HG03039 (cell line): ENCODE measurements around the gene RNGTT.
"Not testable (repeated sequence)": the region's sequence is repeated elsewhere in the genome, so short reads cannot be mapped to it uniquely, and the experiment has no call there.

Experiments
- ATAC-seq: cut with Tn5 transposase; IDR thresholded peaks from one replicate; pipeline ENCODE4 v1.9.1; 2021; ENCODE audit warnings: mild to moderate bottlenecking, moderate library complexity; ENCODE audit not compliant: unreplicated experiment

RNGTT gene

DNA sequence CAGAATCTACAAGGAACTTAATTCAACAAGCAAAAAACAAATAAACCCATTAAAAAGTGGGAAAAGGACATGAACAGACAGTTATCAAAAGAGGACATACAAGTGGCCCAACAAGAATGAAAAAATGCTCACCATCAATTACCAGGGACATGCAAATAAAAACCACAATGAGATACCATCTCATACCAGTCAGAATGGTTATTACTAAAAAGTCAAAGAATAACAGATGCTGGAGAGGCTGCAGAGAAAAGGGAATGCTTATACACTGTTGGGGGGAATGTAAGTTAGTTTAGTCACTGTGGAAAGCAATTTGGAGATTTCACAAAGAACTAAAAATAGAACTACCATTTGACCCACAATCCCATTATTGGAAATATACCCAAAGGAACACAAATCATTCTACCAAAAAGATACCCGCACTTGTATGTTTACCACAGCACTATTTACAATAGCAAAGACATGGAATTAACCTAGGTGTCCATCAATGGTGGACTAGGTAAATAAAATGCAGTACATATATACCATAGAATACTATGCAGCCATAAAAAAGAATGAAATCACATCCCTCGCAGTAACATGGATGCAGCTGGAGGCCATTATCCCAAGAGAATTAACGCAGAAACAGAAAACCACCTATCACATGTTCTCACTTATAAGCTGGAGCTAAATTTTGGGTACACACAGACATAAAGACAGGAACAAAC, 48.4 kb downstream of the RNGTT start:
- no peak for ATAC-seq

DNA sequence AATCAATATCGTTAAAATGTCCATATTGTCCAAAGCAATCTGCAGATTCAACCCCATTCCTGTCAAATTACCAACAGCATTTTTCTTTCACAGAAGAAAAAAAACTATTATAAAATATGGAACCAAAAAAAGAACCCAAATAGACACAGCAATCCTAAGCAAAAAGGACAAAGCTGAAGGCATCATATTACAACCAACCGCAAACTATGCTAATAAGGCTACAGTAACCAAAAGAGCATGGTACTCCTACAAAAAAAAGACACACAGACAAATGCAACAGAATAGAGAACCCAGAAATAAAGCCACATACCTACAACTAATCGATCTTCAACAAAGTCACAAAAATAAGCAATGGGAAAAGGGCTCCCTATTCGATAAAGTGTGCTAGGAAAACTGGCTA, 49.2 kb downstream of the RNGTT start:
- no peak for ATAC-seq

GRCh38 chr6:88913471-88913870, 49.9 kb downstream of the RNGTT start:
- no peak for ATAC-seq

GRCh38 chr6:88910922-88911778, 52.3 kb downstream of the RNGTT start:
- ATAC-seq = no peak

DNA sequence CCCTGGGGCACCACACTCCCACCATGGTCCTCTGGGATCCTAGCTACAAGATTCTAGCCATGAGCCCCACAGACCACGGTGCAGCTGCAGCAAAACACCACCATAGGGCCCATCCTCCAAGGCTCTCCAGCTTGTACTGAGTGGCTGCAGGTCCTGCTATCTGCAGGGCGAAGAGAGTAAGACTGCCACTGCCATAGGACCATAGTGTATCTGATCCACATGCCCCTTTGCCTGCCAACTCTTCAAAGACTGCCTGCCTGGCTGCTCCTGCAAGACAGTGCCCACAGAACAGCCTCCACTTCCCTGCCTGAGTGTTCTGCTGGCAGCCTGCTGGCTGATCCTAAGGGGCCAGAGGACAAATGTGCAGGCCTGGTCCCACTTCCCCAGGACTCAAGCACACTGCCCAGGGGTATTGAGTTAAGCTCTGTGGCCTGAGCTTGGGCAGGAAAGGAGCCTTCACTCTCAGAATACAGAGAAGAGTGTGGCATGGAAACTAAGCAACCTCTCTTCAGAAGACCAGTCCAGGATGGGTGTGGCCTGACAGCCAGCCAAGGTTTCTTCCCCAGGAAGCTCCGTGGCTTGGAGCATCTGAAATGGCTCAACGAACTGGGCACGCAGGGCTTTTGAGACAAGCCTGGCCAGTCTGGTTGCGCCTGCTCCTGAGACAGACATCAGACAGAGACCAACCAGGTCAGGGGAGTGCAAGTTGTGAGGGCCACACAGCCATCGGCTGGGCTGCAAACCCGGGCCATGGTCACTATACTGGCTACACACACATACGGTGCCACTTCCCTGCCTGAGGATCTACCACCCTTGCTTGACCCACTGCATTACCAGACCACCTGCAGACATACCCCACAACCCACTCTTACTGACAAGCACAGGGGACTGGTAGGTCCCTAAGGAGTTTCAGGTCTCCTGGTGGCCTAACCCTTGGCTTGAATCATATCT, 54.5 kb downstream of the RNGTT start:
- no peak for ATAC-seq

DNA sequence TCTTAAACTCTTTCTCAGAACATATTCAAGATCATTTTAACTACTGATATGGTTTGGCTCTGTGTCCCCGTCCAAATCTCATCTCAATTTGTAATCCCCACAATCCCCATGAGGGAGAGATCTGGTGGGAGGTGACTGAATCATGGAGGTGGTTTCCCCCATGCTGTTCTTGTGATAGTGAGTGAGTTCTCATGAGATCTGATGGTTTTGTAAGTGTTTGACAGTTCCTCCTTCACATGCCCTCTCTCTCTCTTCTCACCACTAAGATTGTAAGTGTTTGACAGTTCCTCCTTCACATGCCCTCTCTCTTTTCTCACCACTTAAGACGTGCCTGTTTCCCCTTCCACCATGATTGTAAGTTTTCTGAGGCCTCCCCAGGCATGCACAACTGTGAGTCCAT, 56.3 kb downstream of the RNGTT start:
- not testable (repeated sequence) for ATAC-seq

DNA sequence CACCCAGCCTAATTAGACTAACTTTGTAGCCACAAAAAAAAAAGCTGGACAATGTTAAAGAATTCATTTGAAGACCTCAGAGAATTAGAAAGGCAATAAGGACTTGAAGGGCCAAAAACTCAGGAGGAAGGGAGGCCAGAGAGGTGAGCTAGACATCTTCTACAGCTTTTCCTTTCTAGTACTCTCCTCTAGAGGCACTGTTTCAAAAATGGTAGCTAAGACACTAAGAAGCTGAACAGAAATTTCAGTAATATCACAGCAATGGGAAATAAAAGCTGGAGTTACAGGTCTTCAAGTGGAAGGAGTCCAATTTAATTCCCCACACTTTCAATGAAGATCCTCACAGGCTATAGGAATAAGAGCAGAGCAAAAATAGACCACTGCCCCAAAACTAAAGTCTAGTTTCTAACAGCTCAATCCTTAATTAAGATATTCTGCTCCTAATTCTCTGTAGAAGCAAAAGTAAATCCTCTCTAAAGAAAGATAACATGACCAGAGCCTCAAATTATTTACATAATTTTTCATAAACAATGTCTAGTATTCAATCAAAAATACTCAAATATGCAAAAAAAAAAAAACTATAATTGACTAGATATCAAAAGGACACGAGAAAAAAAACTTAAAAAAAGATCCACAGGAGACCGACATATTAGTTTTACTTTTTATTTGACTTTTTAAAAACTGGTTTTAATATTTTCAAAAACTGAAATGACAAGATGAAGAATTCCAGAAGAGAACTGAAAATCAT, 63.7 kb downstream of the RNGTT start:
- no peak for ATAC-seq

GRCh38 chr6:88895911-88896310, 67.5 kb downstream of the RNGTT start:
- ATAC-seq = no peak

- no peak for ATAC-seq
Measured at GRCh38 chr6:88890860-88891845, 72.3 kb downstream of the RNGTT start.

GRCh38 chr6:88890394-88890793, 73.0 kb downstream of the RNGTT start:
- ATAC-seq = no peak

DNA sequence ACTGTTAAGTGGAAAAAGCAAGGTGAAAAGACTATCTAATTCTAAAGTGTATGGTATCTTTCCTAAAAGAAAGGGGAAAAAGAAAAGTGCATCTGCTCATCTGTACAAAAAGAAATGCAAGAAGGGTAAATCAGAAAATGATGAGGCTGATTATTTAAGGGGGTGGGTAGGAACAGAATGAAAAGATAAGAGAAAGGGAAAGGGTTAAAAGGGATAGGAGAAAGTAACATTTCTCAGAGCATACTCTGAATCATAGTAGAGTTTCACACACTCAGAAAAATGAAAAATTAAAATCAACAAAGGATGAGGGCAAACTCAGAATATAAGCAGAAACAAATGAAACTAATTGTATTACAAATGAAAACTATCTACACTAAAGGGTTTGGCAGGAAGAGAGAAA, 79.1 kb downstream of the RNGTT start:
- ATAC-seq = no peak

GRCh38 chr6:88882536-88882935, 80.9 kb downstream of the RNGTT start:
- no peak for ATAC-seq

DNA sequence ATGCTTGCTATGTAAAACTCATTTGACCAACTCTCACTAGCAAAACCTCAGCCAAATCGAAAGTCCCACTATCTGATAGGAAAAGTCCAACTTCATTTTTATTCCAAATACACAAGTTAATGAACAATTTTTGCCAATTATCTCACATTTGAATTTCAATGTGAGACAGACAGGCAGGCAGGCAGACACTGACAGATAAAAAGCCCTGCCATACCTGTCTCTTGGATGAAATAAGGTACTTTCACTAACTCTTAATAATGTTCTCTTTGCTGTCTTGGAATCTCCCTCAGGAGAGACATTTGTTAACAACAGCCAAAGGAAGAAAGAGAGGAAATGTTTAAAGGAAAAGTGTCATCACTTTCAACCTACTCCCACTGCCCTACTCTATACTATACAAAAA, 82.0 kb downstream of the RNGTT start:
- no peak for ATAC-seq

GRCh38 chr6:88880021-88880420, 83.4 kb downstream of the RNGTT start:
- no peak for ATAC-seq

DNA sequence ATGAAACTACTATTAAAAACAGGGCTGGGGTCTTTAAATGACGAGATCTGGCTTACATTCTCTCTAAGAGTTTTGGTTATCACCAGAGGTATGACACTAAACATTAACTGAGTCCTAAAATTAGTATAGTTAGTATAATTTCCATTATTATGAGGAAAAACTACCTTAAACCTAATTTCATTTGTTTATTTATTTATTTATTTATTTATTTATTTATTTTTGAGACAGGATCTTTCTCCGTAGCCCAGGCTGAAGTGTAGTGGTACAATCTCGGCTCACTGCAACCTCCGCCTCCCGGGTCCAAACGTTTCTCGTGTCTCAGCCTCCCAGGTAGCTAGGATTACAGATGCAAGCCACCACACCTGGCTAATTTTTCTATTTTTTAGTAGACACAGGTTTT, 85.5 kb downstream of the RNGTT start:
- ATAC-seq = no peak

GRCh38 chr6:88872962-88873361, 90.5 kb downstream of the RNGTT start:
- ATAC-seq = no peak

- no peak for ATAC-seq
Measured at GRCh38 chr6:88871498-88871897, 91.9 kb downstream of the RNGTT start.

- ATAC-seq = no peak
Measured at GRCh38 chr6:88870717-88871330, 92.6 kb downstream of the RNGTT start.
